KG1 (cell line): ENCODE data around the gene TBC1D3I.
"Not testable (repeated sequence)": the region's sequence is repeated elsewhere in the genome, so short reads cannot be mapped to it uniquely, and the experiment has no call there.

Experiments
- DNase-seq: peaks from one replicate; lab custom pipeline; 2025; lab: John Stamatoyannopoulos, UW

TBC1D3I gene

DNA sequence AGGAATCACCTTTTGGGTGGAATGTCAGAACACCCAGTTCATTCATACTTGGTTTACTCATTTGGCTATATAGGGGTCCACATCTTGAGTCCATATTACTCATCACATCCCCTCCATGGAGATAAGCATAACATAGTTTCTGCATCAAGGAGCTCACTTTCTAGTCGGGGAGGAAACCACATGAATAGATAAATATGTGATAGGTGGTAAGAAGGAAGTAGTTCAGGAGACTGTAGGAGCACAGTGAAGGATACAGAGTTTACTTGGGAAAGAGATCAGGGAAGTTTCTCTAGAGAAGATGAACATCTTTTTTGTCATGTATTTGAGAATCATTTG, 57.9 kb downstream of the TBC1D3I start:
- DNase-seq: not testable (repeated sequence)

DNA sequence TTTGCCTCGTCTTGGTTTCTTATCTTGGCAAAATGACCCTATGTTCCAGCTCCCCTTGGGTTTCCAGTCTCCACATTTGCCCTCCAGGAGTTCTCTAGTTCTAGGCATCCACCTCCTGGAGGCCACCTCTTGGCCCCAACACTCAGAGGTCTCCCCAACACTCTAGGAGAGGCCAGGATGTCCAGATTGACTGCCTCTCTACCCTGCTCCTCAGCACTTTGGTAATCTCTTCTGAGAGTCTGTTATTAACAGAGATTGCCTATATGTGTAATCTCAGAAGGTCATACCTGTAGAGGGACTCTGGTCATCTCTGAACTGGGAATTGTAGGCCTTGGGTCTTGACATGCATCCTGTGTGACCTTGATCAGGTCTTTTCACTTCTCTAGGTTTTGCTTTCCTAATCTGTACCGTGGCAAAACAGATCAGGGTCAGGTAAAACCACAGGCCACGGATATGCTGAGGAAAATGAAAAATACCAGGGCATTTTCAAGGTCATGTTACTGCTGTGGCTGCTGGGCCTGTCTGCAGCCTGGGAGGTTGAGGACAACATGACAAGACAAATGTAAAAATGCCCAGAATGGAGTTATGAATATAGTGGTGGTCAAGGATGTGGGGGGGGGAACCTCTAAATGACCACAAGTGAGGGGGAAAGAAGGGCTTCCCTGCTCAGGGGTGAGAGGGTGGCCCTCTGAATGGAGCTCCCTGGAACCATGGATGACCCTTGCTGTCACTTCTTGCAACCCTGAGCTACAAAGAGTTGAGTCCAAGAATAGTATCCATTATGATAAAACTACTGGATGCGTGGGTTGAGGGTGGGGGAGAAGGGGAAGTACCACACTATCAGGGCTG, 58.5 kb downstream of the TBC1D3I start:
- no peak for DNase-seq

DNA sequence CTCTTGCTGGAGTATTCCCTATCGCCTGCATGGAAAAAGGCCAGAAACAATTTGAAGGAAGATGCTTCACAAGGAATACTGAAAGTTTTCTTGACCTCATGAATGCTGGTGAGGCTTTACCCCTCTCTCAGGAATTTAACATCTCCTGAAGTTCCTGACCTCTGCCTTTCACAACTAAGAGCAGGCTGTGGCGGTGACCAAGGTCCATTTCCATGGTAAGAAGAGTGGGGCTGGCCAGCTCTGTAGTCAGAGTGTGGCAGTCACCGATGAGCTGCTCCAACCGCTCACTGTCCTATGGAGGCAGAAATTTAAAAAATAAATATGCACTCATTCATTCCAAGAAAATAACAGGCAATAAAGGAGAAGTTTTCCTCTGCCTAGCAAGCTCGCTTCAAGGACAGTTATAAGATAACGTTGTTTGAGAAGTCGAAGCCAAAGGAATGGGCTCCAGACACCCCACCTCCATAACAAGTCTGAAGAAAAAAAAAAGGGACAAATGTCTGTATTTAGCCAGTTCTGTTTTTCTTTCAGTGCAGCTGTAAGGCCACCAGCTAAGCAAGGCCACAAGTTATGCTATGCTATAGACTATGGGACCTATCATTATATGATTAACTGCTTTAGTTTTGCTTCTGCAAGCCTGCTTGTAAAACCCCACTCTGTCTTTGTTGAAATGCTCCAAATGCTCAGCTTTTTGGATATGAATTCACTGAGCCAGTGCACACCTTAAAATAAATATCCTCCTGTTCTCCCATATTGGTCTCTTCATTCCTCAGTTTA, 59.5 kb downstream of the TBC1D3I start:
- no peak for DNase-seq
